Measurements from ENCODE around the gene ZNF620. TPM values are rescaled to one million over a fixed set of nuclear protein-coding genes. Genes with fewer than 3 reads are reported as not detected.

The ZNF620 gene
- total RNA-seq, 4 donors from 2014 or later: 1.3 to 12.4 (median 5.9) TPM; not detected in 1

DNA sequence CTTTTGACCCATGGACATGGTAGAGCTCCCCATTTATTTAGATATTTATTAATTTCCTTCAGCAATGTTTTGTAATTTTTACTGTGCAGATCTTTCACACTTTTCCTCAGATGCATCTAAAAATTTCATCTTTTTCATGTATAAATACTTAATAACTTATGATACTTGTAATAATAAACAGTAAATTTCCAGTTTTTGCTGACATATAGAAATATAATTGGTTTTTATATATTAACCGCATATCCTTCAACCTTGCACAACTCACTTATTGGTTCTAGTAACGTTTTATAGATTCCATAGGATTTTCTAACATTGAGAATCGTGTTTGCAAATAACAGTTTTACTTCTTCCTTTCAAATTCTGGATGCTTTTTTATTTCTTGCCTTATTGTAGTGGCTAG, 15.4 kb downstream of the ZNF620 start:
- TF ChIP-seq CTCF (IDR thresholded peaks at IDR 0.05) (no peak), POLR2A (IDR thresholded peaks at IDR 0.05) (no peak)
- Histone ChIP-seq H3K4me1 (no peaks in the 10 kb centered on the region), H3K27ac (no peak overlapping the region), H3K9me3 (no peaks in the 10 kb centered on the region), H3K36me3 (no peaks in the 10 kb centered on the region), H3K4me3 (no peak overlapping the region), H3K27me3 (no peaks in the 10 kb centered on the region)
- intact Hi-C loops (cut with DNase I; ENCODE audit: low total_unique reads): no loop called here
- no peak for DNase-seq

GRCh38 chr3:40523781-40524180, 17.9 kb downstream of the ZNF620 start:
- Histone ChIP-seq H3K9me3 (no peaks in the 10 kb centered on the region), H3K27me3 (no peaks in the 10 kb centered on the region), H3K36me3 (no peaks in the 10 kb centered on the region), H3K27ac (peak overlapping the region; percentile 86 to 88), H3K4me3 (no peak overlapping the region), H3K4me1 (no peaks in the 10 kb centered on the region)
- intact Hi-C loops (cut with DNase I; ENCODE audit: low total_unique reads): no loop called here
- TF ChIP-seq CTCF (IDR thresholded peaks at IDR 0.05) (no peak), POLR2A (IDR thresholded peaks at IDR 0.05) (no peak)
- no peak for DNase-seq

- Histone ChIP-seq H3K4me3 (peak overlapping the region; percentile 66 to 89), H3K27me3 (no peaks in the 10 kb centered on the region), H3K4me1 (no peaks in the 10 kb centered on the region), H3K27ac (peak overlapping the region; percentile 86 to 88), H3K9me3 (no peaks in the 10 kb centered on the region), H3K36me3 (no peaks in the 10 kb centered on the region)
- no peak for TF ChIP-seq POLR2A (IDR thresholded peaks at IDR 0.05)
- no peak for TF ChIP-seq CTCF (IDR thresholded peaks at IDR 0.05)
- intact Hi-C loops (cut with DNase I; ENCODE audit: low total_unique reads): no loop called here
- no peak for DNase-seq
Measured at GRCh38 chr3:40524222-40524567, 18.4 kb downstream of the ZNF620 start.

GRCh38 chr3:40524568-40525285, 18.9 kb downstream of the ZNF620 start, which contains the start of gene ZNF621:
Gene ZNF621 (plus strand): TSS chr3:40524960. CDS start chr3:40525841, 881 bp downstream.
- TF ChIP-seq CTCF (IDR thresholded peaks at IDR 0.05) (peak in 1 of 4 experiments; percentile 12), POLR2A (IDR thresholded peaks at IDR 0.05) (peak; percentile 52 to 85)
- H3K4me3 ChIP-seq: peak within 1 kb of the TSS; percentile 66 to 89
- intact Hi-C loops (cut with DNase I; ENCODE audit: low total_unique reads): no loop called here
- H3K4me1 ChIP-seq: no peaks in the 10 kb centered on the region
- peak within 1 kb of the TSS; percentile 86 to 88 for H3K27ac ChIP-seq
- H3K9me3 ChIP-seq: no peaks in the 10 kb centered on the region
- no peaks in the 10 kb centered on the region for H3K36me3 ChIP-seq
- peak; percentile 86 to 92 for DNase-seq
- H3K27me3 ChIP-seq: no peaks in the 10 kb centered on the region

DNA sequence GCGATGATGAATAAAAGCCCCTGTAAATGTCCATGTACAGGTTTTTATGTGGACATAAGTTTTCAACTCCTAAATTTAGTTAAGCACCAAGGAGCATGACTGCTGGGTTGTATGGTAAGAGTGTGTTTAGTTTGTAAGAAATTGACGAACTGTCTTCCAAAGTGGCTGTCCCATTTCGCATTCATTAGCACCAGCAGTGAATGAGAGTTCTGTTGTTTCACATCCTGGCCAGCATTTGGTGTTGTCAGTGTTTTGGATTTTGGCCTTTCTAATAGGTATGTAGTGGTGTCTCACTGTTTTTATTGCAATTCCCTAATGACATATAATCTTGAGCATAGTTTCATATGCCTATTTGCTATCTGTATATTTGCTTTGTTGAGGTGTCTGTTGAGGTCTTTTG, 22.6 kb downstream of the ZNF620 start:
- no peak overlapping the region for H3K4me3 ChIP-seq
- H3K9me3 ChIP-seq: peaks cover 0 to 16% of the 10 kb centered on the region in 2 donors
- no peak overlapping the region for H3K27ac ChIP-seq
- TF ChIP-seq CTCF (IDR thresholded peaks at IDR 0.05): no peak
- TF ChIP-seq POLR2A (IDR thresholded peaks at IDR 0.05): no peak
- no peaks in the 10 kb centered on the region for H3K4me1 ChIP-seq
- no peaks in the 10 kb centered on the region for H3K27me3 ChIP-seq
- no peaks in the 10 kb centered on the region for H3K36me3 ChIP-seq
- intact Hi-C loops (cut with DNase I; ENCODE audit: low total_unique reads): no loop called here
- DNase-seq: no peak
